HG02938 (cell line): ENCODE data around the gene MYL12A.
A peak's percentile ranks its signal among the peaks of the same experiment; 100 is the strongest.

ENCODE experiments used
- ATAC-seq: cut with Tn5 transposase; IDR thresholded peaks from one replicate; pipeline ENCODE4 v1.9.1; 2021; ENCODE audit warnings: mild to moderate bottlenecking, moderate library complexity; ENCODE audit not compliant: unreplicated experiment

The MYL12A gene

DNA sequence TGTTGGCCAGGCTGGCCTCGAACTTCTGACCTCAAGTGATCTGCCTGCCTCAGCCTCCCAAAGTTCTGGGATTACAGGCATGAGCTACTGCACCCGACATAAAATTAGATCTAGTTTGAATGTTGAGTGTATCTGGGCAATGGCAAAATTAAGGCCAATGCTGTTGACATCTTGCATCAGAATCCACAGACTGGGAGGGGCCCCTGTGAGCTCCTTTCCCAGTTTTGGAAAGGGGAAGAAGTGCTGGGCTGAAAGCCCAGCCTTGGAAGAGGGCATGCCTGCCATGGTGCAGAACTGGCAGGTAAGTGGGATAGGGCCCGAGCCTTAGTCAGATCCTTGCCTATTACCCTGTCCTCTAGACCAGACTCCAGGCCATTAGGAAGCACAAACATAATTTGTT, 23.4 kb upstream of the MYL12A start:
- no peak for ATAC-seq

DNA sequence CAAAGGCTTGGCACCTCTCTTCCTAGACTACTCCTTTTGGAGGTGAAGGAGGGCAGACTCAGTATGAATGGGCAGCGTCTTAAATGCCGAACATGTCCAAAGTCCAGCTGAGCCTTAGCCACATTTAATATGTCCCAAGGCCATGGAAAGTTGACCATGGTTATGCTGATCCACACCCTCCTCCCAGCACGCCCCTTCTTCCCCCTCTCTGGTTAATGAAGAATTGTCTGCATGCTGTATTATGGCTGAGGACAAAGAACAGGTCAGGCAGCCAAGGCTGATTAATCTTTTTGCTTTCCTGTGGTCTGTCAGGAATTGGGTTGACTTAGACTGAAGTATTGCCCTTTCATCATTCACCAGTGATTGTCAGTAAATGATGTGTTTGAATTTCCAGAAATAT, 22.0 kb upstream of the MYL12A start:
- no peak for ATAC-seq

DNA sequence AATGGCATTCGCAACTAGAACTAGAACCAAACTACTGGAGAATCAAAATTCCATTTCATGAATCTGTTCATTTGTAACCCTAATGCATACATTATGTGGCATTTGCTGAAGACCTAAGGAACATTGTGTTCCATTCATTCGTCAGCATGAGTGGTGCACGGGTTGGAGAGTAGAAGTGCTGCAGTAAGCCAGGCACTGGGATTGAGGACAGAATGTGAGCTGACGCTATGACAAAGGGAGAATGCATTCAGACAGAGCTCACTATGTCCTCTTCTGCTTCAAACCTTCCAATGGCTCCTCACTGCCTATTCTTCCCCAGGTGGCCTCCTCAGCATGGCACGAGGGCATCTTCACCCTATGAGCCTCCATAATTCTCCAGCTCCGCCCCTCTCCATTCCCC, 21.6 kb upstream of the MYL12A start:
- no peak for ATAC-seq

DNA sequence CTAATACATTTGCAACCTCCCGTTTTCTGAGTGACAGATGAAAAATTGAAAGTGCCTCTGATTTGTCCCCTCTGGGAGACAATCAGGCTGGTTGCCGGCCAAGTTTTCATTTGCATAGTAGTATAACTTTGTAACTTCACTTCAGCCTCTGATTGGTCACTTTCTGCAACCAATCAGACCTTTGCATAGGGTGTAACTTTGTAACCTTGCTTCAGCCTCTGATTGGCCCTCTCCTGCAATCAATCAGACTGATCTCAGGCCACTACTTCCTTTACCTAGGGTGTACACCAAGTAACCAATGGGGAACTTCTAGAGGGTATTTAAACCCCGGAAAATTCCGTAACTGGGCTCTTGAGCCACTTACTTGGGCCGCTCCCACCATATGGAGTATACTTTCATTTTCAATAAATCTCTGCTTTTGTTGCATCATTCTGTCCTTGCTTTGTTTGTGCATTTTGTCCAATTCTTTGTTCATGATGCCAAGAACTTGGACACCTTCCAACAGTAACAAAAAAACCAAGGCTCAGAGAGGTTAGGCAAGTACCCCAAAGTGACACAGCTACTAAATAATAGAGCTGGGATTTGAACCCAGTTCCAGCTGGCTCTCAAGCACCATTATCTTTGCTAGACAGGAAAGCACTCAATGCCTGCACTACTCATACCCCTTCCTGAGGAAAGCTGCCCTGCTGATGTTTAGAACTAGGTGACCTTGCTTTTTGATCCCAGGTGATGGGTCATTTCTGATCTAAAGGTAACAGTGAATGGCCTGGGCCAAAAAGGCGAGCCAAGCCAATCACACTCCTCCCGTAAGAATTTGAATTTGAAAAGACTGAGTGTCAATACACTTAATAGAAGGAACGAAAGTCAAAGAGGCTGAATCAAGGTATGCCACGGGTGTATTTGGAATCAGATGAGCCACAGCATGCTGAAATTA, 16.9 kb upstream of the MYL12A start:
- ATAC-seq = no peak

DNA sequence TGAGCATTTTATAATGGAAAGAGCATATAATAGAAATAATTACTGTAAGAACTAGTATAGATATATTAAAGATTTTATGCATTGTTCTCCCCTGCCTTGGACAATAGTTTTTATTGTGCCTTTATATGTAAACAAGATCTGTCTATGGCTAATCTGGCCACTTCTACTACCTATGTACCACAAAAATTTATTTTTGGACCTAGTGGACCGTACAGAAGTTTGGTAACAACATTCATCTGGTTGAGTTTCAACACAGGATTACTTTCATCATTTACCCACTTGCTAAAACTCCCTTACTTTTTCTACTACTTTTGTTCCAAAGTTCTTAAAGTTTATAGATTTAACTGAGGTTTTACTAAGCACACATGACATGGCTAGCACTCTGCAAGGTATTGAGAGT, 14.6 kb upstream of the MYL12A start:
- no peak for ATAC-seq

DNA sequence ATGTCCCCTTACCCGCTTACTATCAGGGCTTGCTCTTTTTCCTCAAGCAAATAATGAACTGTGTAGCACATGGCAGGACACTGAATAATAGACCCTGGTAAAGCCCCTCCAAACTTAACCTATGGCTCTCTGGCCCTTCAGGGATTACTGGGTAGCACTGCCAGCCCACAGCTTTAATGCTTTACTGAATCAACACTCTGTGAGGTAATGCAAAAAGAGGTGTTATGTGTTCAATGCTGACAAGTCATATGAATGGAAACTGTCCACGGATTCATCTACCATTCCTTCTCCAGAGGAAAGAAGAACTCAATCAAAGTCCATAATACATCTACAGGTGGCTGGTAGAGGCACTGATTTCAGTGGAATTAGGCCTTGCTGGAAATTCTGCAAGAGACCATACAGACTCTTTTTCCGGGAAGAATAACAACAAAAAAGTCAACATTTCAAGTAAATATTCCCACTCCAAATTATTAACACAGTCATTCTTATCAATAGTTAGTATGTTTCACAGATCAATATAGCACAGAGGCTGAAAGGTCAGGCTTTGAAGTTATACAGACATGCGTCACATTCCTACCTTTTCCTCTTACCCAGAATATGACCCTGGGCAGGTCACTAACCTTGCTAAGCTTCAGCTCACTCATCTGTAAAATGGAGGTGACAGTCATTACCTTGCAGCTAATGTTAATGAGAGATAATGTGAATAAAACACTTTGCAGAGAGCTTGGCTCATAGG, 14.0 kb upstream of the MYL12A start:
- no peak for ATAC-seq

DNA sequence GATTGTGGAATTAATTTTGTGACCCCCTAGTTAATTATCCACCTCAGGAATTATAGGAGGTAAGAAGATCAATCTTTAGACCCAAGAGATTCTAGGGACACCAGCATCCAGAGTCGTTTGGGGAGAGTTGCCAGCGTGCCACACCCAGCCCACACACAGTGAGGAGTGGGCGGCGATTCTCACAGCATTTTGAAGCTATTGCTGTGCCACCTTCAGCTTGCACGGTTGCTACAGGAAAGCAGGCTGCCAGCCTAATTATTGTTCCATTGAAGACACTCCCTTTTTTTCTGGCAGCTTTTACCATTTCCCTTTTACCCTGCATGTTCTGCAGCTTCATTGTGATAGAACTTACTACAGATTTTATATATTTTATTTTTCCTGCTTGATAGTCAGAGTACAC, 13.1 kb upstream of the MYL12A start:
- ATAC-seq = no peak

DNA sequence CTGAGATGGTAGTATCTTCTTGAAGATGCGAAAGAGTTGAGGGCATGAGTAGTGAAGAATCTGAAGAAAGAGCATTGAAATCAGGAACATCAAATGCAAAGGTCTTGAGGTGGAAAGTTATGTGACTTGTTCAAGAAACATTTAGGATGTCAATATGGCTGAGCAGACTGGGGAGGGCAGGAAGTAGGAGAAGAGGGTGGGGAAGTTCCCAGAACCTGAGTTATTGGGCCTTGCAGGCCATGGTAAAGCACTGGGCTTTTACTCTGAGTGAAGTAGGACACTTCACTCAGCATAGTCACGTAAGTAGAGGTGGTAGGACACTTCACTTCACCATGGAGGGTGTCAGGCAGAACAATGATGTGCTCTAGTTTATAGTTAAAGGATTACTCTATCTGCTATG, 11.8 kb upstream of the MYL12A start:
- no peak for ATAC-seq

DNA sequence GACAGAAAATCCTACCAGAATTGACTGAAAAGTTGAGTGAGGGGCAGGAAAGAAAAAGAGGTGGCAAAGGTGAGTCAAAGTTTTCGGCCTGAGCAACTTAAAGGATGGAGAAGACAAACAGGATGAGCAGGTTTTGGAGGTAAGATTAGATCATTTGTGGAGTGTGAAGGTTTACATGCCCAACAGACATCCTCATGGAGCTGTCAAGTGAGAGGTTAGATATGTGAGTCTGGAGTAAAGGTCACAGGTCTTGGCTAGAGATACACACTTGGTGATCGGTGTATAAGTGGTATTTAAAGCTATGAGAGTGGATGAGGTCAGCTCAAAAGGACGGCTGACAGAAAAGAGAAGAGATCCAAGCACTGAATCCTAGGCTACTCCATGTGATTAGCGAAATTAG, 11.1 kb upstream of the MYL12A start:
- no peak for ATAC-seq

DNA sequence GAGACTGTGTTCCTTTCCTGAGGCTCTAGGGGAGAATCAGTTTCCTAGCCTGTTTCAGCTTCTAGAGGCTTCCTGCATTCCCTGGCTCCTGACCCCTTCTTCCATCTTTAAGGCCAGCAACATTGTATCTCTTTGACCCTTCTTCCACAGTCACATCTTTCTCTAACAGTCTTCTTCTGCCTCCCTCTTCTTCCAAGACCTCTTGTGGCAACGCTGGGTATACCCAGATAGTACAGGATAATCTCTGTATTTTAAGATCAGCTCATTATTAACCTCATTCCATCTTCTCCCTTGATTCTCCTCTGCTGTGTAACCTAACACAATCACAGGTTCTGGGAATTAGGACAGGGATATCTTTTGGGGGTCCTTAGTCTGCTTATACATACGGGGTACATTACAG, 8.9 kb upstream of the MYL12A start:
- no peak for ATAC-seq

DNA sequence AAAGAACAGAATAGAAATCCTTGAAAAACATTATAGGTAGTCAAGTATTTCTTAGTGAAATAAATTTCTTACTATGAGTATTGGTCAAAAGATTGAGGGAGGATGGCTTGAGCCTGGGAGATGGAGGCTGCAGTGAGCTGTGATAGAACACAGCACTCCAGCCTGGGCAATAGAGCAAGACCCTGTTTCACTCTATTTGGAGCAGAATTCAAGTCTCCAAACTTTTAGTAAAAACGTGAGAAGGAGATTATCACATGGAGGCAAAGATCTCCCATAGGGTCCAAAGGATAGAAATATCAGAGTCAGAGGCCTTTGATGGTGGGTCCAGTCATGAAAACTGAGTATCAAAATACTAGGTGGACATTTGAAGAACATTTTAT, 2.4 kb upstream of the MYL12A start:
- no peak for ATAC-seq

DNA sequence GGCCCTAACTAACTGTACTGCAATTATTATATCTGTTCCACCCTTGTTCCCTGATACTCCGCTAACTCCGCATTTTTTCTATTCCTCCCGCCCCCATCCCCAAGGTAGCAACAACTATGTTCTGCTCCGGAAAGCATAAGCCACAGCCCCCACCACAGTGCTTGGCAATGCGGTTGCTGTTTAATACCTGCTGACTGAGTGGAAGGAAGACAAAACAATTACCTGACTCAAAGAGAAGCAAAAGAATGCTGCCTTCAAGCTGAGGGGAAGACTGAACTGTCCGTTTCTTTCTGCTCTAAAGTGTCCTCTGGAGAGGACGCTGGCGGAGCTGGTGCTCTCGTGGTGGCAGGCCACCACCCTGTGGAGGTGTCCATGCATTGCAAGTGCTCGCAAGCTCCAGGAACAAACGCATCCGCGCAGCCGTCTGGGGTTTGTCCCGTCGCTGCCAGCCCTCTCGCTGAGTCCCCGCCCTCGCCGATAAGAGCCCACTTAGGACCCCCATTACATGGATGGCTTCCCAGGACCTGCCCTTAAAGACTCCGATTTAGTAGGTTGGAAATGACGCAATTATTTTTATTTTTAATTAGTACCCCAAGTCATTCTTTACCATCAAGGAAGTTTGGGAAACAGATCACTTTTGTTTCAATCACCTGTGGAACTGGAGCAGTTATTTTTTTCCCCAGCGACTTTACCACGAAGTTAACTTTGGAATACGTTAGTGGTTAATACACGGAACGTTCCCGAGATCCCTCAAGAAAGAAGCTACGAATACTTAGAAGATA, 1.6 kb upstream of the MYL12A start:
- peak; percentile 49 for ATAC-seq

DNA sequence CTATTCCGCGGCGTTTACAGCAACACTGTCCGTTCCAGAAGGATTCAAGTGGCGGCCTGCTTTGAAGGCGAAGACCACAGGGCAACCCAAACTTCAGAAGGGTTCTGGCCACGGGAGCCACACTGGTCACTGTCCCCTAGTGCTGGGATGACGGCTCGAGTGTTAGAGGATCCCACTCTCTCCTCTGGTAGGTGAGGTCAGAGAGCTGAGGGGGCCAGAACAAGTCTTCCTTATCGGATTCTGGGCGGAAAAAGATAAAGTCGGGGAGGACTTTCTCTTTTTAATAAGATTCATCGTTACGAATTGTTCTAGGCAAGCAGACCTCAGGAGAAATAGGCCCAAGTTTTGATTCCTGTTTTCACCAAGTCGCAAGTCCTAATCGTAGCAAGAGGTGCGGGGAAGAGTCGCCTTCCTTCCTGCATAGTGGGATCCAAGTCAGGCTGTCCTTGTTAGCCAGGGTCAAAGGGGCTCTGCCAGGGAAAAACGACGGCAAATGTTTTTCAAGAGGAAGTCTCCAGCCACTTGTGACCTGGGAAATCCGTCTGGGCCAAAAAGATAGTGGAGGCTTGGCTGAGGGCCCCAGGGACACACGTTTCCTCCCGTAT, 864 bp upstream of the MYL12A start:
- no peak for ATAC-seq

DNA sequence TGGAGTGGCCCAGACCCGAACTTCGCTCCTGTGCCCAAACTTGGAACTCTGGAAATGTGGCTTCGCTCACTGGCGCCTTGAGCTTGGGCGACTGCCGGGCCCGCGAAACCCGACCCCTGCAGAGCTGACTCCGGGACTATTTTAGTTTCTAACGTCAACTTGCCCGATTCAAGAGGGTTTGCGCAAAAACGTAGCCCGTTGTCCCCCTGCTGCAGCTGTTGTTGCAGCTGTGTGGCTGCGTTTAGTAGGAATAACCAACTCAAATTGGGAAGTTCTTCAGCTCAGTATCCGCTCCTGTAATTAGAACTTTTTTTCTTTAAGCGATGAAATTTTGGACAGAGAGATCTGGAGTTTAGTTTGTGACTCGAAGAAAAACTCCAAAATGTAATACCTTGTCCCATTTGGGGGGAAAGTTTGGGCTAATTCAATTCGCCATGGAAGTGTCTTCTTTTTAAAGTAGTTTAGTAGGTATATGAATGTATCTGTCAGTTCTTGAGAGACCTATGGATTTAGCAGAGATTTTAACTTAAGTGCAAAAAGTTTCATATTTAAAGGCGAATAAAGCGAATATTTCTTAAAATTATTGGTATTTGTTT, 559 bp downstream of the MYL12A start:
- no peak for ATAC-seq

DNA sequence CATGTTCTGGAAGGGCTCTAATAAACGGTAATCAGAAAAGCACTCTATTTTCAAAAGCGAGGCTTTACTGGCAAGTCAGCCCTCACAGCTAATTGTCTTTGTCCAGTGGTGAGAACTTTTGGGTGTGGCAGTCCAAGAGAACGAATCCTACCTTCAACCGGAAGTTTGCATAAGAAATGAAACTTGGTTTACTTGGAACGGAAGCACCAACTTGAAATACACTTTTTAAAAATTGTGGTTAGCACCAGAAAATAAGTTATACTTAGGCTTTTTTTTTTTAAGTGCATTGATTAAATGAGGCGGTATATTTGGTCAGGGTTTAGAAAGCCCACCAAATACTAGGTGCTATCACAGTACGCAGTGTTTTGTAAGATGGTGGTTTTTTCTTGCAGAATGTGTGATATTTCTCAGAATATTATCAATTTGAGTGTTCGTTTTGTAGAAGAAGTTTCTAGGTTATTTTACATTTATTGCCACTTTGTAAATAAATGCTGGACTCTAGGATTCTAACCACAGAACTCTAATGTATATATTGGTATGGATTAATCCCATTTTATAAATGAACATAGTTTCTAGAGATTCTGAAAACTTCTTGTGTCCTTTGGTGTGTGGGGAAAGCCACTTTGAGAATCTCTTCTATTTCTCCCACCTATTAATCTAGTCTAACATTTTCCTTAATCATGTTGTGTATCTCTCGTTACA, 1.2 kb downstream of the MYL12A start:
- no peak for ATAC-seq

DNA sequence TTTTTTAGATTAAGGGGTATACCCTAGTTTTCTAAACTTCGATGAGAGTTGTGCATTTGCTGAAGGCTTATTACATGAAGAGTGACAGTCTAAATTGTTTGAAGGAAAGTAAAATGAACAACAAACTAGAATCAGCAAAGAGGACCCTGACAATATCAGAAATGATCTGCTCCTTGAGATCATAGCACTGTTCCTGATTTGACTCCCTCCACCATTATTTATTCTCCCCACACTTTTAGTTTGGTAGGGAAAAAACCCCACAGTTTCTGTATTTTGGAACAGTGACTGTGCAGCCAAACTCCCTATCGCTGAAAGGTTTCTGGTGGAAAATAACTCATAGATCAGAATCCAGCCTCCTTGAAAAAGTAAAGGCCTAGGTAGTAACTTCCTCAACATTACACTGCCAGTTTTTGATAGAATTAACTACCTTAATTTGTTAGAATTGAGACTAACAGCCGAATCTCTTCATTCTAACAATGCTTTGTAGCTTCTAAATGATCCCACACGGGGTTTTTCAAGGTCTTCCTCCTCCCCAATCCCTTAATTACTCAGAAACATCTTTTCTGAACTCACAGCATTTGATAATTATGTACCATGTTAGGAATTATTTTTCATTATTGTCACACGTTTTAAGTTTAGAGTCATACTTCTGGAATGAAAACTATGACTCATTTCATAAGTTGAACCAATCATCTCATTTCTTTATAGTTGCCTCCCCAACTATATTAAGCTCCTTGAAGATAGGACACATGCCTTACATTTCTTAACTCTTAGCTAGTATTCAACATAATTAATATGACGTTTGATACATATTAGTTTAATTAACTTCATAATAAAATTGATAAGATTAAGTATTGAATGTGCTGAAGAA, 2.9 kb downstream of the MYL12A start:
- no peak for ATAC-seq

DNA sequence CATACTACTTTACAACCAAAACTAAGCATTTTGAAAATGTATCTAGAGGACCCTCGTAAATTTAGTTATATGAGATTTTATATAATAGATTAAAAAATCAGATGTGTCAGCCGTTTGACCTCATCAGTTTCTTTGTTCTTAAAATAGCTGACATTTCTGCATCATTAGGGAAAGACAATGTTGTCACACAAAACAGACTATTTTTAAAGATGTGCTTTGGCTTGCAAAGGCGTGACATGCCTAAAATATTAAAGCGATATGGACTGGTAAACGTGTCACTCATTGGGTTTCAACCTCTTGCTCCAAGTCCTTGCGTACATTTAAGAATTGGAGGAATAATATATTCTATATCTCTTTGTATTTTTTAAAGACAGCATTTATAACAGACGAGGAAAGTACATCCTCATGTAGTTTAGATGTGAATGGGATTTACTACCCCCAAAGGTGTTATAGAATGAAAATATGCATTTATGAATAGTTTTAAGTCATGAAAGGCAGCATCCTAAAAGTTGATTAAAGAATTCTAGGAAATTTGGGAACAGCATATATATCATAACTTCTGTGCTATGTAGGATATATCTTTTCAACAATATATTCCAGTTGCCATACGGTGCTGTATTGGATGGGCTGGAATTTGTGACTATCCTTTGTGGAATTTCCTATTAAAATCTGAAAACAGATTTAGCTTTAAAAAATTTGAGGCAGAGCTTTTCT, 3.8 kb downstream of the MYL12A start:
- ATAC-seq = no peak

DNA sequence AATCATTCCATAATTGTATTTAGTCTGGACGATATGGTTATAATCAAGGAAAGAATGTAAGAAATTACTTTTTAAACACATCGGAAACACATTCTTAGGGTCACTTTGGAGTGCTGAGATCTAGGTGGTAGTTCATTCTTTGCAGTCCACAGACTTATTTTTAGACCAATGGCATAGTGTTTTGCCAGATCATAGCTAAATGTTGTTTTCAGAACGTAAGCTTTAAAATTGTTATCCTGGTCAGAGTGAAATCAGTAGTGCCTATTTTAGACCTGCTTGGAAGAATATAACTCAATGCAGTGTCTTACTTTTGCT, 4.3 kb downstream of the MYL12A start:
- ATAC-seq = no peak

DNA sequence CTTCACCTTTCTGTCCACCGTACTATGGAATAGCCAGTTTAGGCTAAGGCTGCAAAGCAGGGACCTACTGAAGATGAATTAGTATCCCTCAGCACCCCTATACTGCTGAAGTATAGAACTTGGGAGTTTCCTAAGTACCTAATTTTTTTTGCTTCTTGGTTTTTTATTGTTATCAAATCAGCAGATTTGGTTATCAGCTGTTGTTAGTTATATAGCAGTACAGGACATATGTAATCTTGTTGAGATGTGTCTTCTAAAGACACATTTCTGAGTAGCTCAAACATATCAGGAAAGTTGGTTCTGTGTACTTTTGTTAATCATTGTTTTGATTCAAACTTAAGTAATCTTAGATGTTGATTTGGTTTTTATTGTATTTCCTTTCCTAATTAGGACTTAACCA, 5.2 kb downstream of the MYL12A start:
- no peak for ATAC-seq
